ENCODE data around the gene TIMM13. TPM values are rescaled to one million over a fixed set of nuclear protein-coding genes. Genes with fewer than 3 reads are reported as not detected.

The TIMM13 gene
- total and polyA plus RNA-seq, 10 of the 15 experiments (the other 5 are each of a cell fraction or from before 2014, with no cell fraction given) = 9.9 to 205 (median 63.6) TPM

DNA sequence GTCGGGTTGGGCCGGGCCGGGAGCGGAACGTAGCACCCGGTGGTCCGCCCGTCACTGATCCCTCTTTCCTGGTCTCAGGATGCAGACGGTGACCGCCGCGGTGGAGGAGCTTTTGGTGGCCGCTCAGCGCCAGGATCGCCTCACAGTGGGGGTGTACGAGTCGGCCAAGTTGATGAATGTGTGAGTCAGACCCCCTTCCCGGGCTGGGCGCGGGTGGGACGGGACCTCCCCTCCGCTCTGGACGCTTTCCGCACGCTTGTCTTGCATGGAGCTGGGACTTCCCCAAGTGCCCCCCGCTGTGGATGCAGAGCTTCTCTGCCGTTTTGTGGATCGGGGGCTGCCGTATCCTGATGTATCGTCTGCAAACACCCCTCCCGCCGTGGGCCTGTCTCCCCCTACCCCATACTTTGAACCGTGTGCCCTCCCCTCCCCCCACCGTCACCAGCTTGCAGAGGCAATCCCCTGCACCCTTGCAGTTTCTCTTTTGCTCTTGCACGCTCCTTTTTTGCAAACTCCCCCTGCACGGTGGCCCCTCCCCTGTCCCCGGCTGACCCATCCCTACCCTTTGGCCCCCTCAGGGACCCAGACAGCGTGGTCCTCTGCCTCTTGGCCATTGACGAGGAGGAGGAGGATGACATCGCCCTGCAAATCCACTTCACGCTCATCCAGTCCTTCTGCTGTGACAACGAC is 49.2 kb upstream of the TIMM13 start (continued):
- TF ChIP-seq BMI1 (IDR thresholded peaks at IDR 0.05; ENCODE audit: borderline replicate concordance) = no peak
- TF ChIP-seq, protein P1, sequence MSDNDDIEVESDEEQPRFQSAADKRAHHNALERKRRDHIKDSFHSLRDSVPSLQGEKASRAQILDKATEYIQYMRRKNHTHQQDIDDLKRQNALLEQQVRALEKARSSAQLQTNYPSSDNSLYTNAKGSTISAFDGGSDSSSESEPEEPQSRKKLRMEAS (IDR thresholded peaks at IDR 0.05; ENCODE audit: low read depth, low read length) = no peak
- TF ChIP-seq, protein P2, sequence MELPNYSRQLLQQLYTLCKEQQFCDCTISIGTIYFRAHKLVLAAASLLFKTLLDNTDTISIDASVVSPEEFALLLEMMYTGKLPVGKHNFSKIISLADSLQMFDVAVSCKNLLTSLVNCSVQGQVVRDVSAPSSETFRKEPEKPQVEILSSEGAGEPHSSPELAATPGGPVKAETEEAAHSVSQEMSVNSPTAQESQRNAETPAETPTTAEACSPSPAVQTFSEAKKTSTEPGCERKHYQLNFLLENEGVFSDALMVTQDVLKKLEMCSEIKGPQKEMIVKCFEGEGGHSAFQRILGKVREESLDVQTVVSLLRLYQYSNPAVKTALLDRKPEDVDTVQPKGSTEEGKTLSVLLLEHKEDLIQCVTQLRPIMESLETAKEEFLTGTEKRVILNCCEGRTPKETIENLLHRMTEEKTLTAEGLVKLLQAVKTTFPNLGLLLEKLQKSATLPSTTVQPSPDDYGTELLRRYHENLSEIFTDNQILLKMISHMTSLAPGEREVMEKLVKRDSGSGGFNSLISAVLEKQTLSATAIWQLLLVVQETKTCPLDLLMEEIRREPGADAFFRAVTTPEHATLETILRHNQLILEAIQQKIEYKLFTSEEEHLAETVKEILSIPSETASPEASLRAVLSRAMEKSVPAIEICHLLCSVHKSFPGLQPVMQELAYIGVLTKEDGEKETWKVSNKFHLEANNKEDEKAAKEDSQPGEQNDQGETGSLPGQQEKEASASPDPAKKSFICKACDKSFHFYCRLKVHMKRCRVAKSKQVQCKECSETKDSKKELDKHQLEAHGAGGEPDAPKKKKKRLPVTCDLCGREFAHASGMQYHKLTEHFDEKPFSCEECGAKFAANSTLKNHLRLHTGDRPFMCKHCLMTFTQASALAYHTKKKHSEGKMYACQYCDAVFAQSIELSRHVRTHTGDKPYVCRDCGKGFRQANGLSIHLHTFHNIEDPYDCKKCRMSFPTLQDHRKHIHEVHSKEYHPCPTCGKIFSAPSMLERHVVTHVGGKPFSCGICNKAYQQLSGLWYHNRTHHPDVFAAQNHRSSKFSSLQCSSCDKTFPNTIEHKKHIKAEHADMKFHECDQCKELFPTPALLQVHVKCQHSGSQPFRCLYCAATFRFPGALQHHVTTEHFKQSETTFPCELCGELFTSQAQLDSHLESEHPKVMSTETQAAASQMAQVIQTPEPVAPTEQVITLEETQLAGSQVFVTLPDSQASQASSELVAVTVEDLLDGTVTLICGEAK (IDR thresholded peaks at IDR 0.05; ENCODE audit: borderline replicate concordance) = no peak
- TF ChIP-seq IRF4 (IDR thresholded peaks at IDR 0.05; ENCODE audit: low read depth, low read length) = no peak
- TF ChIP-seq CBX3 (IDR thresholded peaks at IDR 0.05; ENCODE audit: borderline replicate concordance, low read depth) = no peak
- TF ChIP-seq, protein P3, sequence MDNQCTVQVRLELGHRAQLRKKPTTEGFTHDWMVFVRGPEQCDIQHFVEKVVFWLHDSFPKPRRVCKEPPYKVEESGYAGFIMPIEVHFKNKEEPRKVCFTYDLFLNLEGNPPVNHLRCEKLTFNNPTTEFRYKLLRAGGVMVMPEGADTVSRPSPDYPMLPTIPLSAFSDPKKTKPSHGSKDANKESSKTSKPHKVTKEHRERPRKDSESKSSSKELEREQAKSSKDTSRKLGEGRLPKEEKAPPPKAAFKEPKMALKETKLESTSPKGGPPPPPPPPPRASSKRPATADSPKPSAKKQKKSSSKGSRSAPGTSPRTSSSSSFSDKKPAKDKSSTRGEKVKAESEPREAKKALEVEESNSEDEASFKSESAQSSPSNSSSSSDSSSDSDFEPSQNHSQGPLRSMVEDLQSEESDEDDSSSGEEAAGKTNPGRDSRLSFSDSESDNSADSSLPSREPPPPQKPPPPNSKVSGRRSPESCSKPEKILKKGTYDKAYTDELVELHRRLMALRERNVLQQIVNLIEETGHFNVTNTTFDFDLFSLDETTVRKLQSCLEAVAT (IDR thresholded peaks at IDR 0.05) = peak; percentile 23; the same call in 1 of the 2 replicates
- no peak for TF ChIP-seq RCOR1 (conservative IDR thresholded peaks at IDR 0.05; ENCODE audit: low read depth, low read length)
- TF ChIP-seq, protein P4, sequence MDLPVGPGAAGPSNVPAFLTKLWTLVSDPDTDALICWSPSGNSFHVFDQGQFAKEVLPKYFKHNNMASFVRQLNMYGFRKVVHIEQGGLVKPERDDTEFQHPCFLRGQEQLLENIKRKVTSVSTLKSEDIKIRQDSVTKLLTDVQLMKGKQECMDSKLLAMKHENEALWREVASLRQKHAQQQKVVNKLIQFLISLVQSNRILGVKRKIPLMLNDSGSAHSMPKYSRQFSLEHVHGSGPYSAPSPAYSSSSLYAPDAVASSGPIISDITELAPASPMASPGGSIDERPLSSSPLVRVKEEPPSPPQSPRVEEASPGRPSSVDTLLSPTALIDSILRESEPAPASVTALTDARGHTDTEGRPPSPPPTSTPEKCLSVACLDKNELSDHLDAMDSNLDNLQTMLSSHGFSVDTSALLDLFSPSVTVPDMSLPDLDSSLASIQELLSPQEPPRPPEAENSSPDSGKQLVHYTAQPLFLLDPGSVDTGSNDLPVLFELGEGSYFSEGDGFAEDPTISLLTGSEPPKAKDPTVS (IDR thresholded peaks at IDR 0.05; ENCODE audit: low read depth, low read length) = no peak
- TF ChIP-seq GATAD2B (conservative IDR thresholded peaks at IDR 0.05; ENCODE audit: low read depth) = no peak
- TF ChIP-seq, protein P5, sequence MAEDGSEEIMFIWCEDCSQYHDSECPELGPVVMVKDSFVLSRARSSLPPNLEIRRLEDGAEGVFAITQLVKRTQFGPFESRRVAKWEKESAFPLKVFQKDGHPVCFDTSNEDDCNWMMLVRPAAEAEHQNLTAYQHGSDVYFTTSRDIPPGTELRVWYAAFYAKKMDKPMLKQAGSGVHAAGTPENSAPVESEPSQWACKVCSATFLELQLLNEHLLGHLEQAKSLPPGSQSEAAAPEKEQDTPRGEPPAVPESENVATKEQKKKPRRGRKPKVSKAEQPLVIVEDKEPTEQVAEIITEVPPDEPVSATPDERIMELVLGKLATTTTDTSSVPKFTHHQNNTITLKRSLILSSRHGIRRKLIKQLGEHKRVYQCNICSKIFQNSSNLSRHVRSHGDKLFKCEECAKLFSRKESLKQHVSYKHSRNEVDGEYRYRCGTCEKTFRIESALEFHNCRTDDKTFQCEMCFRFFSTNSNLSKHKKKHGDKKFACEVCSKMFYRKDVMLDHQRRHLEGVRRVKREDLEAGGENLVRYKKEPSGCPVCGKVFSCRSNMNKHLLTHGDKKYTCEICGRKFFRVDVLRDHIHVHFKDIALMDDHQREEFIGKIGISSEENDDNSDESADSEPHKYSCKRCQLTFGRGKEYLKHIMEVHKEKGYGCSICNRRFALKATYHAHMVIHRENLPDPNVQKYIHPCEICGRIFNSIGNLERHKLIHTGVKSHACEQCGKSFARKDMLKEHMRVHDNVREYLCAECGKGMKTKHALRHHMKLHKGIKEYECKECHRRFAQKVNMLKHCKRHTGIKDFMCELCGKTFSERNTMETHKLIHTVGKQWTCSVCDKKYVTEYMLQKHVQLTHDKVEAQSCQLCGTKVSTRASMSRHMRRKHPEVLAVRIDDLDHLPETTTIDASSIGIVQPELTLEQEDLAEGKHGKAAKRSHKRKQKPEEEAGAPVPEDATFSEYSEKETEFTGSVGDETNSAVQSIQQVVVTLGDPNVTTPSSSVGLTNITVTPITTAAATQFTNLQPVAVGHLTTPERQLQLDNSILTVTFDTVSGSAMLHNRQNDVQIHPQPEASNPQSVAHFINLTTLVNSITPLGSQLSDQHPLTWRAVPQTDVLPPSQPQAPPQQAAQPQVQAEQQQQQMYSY (CRISPR knock-in tag; IDR thresholded peaks at IDR 0.05) = no peak
- TF ChIP-seq EZH2 (IDR thresholded peaks at IDR 0.05; ENCODE audit: borderline replicate concordance, control insufficient read depth, low read depth, low read length) = no peak
- 0 out of 2 replicates have a peak, but pooled peaks have one; percentile 18 for TF ChIP-seq SPI1 (IDR thresholded peaks at IDR 0.05; ENCODE audit: borderline replicate concordance, insufficient read depth, low read depth, low read length)
- no peak for TF ChIP-seq FOS (IDR thresholded peaks at IDR 0.05; ENCODE audit: borderline replicate concordance, extremely low read depth, insufficient read length)
- TF ChIP-seq HDGF (IDR thresholded peaks at IDR 0.05) = 0 out of 2 replicates have a peak, but pooled peaks have one; percentile 36
- 0 out of 2 replicates have a peak, but pooled peaks have one; percentile 11 for TF ChIP-seq NFIC (IDR thresholded peaks at IDR 0.05; ENCODE audit: low read depth, low read length)
- TF ChIP-seq MEF2A (IDR thresholded peaks at IDR 0.05; ENCODE audit: insufficient read depth, low read depth, low read length) = no peak
- no peak for TF ChIP-seq DPF2 (IDR thresholded peaks at IDR 0.05)
- no peak for TF ChIP-seq BCL11A (IDR thresholded peaks at IDR 0.05; ENCODE audit: low read depth, low read length)
